HEK293 (cell line): Measurements from ENCODE around the gene MAP3K7CL.

ENCODE experiments used
- CTCF ChIA-PET: fragments of 350-600 bp; formaldehyde crosslinking; extraction: SDS; loops from one replicate; lab custom pipeline; 2021; ENCODE audit warnings: antibody characterized with exemption; lab: Yijun Ruan, JAX
- POLR2A ChIA-PET: fragments of 300-600 bp; formaldehyde crosslinking; extraction: SDS; loops from one replicate; lab custom pipeline; 2020; ENCODE audit warnings: antibody characterized with exemption, inconsistent platforms; lab: Yijun Ruan, JAX
- H3K27ac ChIP-seq: fragments of 200-500 bp; sonication (Bioruptor generic); 2 replicates; pipeline ENCODE4 v1.5.1; 2014; ENCODE audit warnings: low read depth, low read length, control low read depth, inconsistent platforms; ENCODE audit errors: extremely low read depth
- H3K36me3 ChIP-seq, 2 experiments: fragments of 200-500 bp in 1 of 2; sonication (Bioruptor generic) in 1 of 2; 1 replicate in 1 of 2; 2 replicates in 1 of 2; pipeline ENCODE4 v1.5.1; 2014 to 2017; ENCODE audit warnings: inconsistent platforms in 2 of 2, low read length in 2 of 2; ENCODE audit not compliant: control insufficient read depth in 2 of 2, insufficient read depth in 1 of 2
- H3K4me1 ChIP-seq: fragments of 200-500 bp; sonication (Bioruptor generic); 2 replicates; pipeline ENCODE4 v1.5.1; 2014; ENCODE audit warnings: mild to moderate bottlenecking, low read length, inconsistent platforms; ENCODE audit not compliant: control insufficient read depth, insufficient read depth
- H3K4me3 ChIP-seq: 2 replicates; pipeline ENCODE4 v1.5.1; 2011; ENCODE audit warnings: low read depth, mild to moderate bottlenecking, control low read depth, low read length, moderate library complexity
- H3K9me3 ChIP-seq: fragments of 200-500 bp; sonication (Bioruptor generic); 2 replicates; pipeline ENCODE4 v1.5.1; 2014; ENCODE audit warnings: low read depth, low read length, inconsistent platforms; ENCODE audit not compliant: control insufficient read depth, insufficient read depth
- GLI2 ChIP-seq: fragments of 450-650 bp; formaldehyde crosslinking; IDR thresholded peaks from 2 replicates; pipeline ENCODE4; 2017; ENCODE audit warnings: missing biosample characterization, missing genetic modification characterization, low read depth, borderline replicate concordance
- GLI4 ChIP-seq: fragments of 450-650 bp; formaldehyde crosslinking; IDR thresholded peaks from 2 replicates; pipeline ENCODE4 v1.5.1; 2016; ENCODE audit warnings: missing biosample characterization, missing genetic modification characterization
- GLIS2 ChIP-seq: fragments of 450-650 bp; formaldehyde crosslinking; IDR thresholded peaks from 2 replicates; pipeline ENCODE4 v1.5.1; 2016; ENCODE audit warnings: missing biosample characterization, missing genetic modification characterization
- MYNN ChIP-seq: fragments of 450-650 bp; formaldehyde crosslinking; IDR thresholded peaks from 2 replicates; pipeline ENCODE4 v1.5.1; 2016; ENCODE audit warnings: missing biosample characterization, missing genetic modification characterization, borderline replicate concordance
- MZF1 ChIP-seq: fragments of 450-650 bp; formaldehyde crosslinking; IDR thresholded peaks from 2 replicates; pipeline ENCODE4 v1.5.1; 2017; ENCODE audit warnings: missing biosample characterization, missing genetic modification characterization, borderline replicate concordance
- SP3 ChIP-seq: fragments of 450-650 bp; formaldehyde crosslinking; IDR thresholded peaks from 2 replicates; pipeline ENCODE4 v1.5.1; 2016; ENCODE audit warnings: missing biosample characterization, missing genetic modification characterization
- ZNF10 ChIP-seq: fragments of 450-650 bp; formaldehyde crosslinking; IDR thresholded peaks from 2 replicates; pipeline ENCODE4 v1.5.1; 2017; ENCODE audit warnings: missing biosample characterization, missing genetic modification characterization
- ZNF214 ChIP-seq: fragments of 450-650 bp; formaldehyde crosslinking; IDR thresholded peaks from 2 replicates; pipeline ENCODE4 v1.5.1; 2017; ENCODE audit warnings: missing biosample characterization, mild to moderate bottlenecking, missing genetic modification characterization, borderline replicate concordance
- ZNF221 ChIP-seq: fragments of 450-650 bp; formaldehyde crosslinking; IDR thresholded peaks from 2 replicates; pipeline ENCODE4 v1.5.1; 2017; ENCODE audit warnings: missing biosample characterization, missing genetic modification characterization, borderline replicate concordance
- ZNF239 ChIP-seq: fragments of 450-650 bp; formaldehyde crosslinking; IDR thresholded peaks from 2 replicates; pipeline ENCODE4 v1.5.1; 2016; ENCODE audit warnings: missing biosample characterization, missing genetic modification characterization
- ZNF394 ChIP-seq: fragments of 450-650 bp; formaldehyde crosslinking; IDR thresholded peaks from 2 replicates; pipeline ENCODE4 v1.5.1; 2016; ENCODE audit warnings: missing biosample characterization, missing genetic modification characterization, mild to moderate bottlenecking, moderate library complexity, borderline replicate concordance
- ZNF423 ChIP-seq: fragments of 450-650 bp; formaldehyde crosslinking; IDR thresholded peaks from 2 replicates; pipeline ENCODE4 v1.5.1; 2016; ENCODE audit warnings: missing biosample characterization, missing genetic modification characterization
- ZNF549 ChIP-seq: fragments of 450-650 bp; IDR thresholded peaks from 2 replicates; pipeline ENCODE4 v1.5.1; 2018; ENCODE audit warnings: missing biosample characterization, missing genetic modification characterization, mild to moderate bottlenecking, inconsistent platforms, moderate library complexity
- ZNF558 ChIP-seq: fragments of 450-650 bp; formaldehyde crosslinking; IDR thresholded peaks from 2 replicates; pipeline ENCODE4 v1.5.1; 2016; ENCODE audit warnings: missing biosample characterization, missing genetic modification characterization
- ZNF596 ChIP-seq: fragments of 450-650 bp; IDR thresholded peaks from 2 replicates; pipeline ENCODE4 v1.5.0; 2018; ENCODE audit warnings: missing biosample characterization, mild to moderate bottlenecking, missing genetic modification characterization, moderate library complexity
- ZNF624 ChIP-seq: fragments of 450-650 bp; formaldehyde crosslinking; IDR thresholded peaks from 2 replicates; pipeline ENCODE4 v1.5.1; 2017; ENCODE audit warnings: missing biosample characterization, missing genetic modification characterization
- ZNF664 ChIP-seq: fragments of 450-650 bp; formaldehyde crosslinking; IDR thresholded peaks from 2 replicates; pipeline ENCODE4 v1.5.1; 2016; ENCODE audit warnings: missing biosample characterization, missing genetic modification characterization
- ZNF768 ChIP-seq: fragments of 450-650 bp; formaldehyde crosslinking; IDR thresholded peaks from 2 replicates; pipeline ENCODE4 v1.5.1; 2018; ENCODE audit warnings: missing biosample characterization, mild to moderate bottlenecking, missing genetic modification characterization
- ZNF792 ChIP-seq: fragments of 450-650 bp; formaldehyde crosslinking; IDR thresholded peaks from 2 replicates; pipeline ENCODE4 v1.5.1; 2016; ENCODE audit warnings: missing biosample characterization, missing genetic modification characterization
- ZNF830 ChIP-seq: fragments of 450-650 bp; IDR thresholded peaks from 2 replicates; pipeline ENCODE4 v1.5.0; 2018; ENCODE audit warnings: missing biosample characterization, missing genetic modification characterization, low read depth, mild to moderate bottlenecking, moderate library complexity
- ZNF843 ChIP-seq: fragments of 450-650 bp; formaldehyde crosslinking; IDR thresholded peaks from 2 replicates; pipeline ENCODE4 v1.5.1; 2016; ENCODE audit warnings: missing biosample characterization, missing genetic modification characterization
- TF ChIP-seq, protein P1 (sequence below): fragments of 450-650 bp; formaldehyde crosslinking; IDR thresholded peaks from 2 replicates; pipeline ENCODE4 v1.5.1; 2016; ENCODE audit warnings: missing biosample characterization, missing genetic modification characterization
- TF ChIP-seq, protein P2 (sequence below): fragments of 450-650 bp; formaldehyde crosslinking; IDR thresholded peaks from 2 replicates; pipeline ENCODE4 v1.5.1; 2016; ENCODE audit warnings: missing biosample characterization, missing genetic modification characterization
- TF ChIP-seq, protein P3 (sequence below): fragments of 450-650 bp; formaldehyde crosslinking; IDR thresholded peaks from 2 replicates; pipeline ENCODE4 v1.5.1; 2016; ENCODE audit warnings: missing biosample characterization, missing genetic modification characterization, low read depth
- TF ChIP-seq, protein P4 (sequence below): fragments of 450-650 bp; formaldehyde crosslinking; IDR thresholded peaks from 2 replicates; pipeline ENCODE4 v1.5.1; 2016; ENCODE audit warnings: missing biosample characterization, missing genetic modification characterization
- TF ChIP-seq, protein P5 (sequence below): fragments of 450-650 bp; formaldehyde crosslinking; IDR thresholded peaks from 2 replicates; pipeline ENCODE4 v1.5.1; 2016; ENCODE audit warnings: missing biosample characterization, missing genetic modification characterization
- TF ChIP-seq, protein P6 (sequence below): fragments of 450-650 bp; formaldehyde crosslinking; IDR thresholded peaks from 2 replicates; pipeline ENCODE4 v1.5.1; 2017; ENCODE audit warnings: missing biosample characterization, mild to moderate bottlenecking, missing genetic modification characterization, moderate library complexity

Gene MAP3K7CL

DNA sequence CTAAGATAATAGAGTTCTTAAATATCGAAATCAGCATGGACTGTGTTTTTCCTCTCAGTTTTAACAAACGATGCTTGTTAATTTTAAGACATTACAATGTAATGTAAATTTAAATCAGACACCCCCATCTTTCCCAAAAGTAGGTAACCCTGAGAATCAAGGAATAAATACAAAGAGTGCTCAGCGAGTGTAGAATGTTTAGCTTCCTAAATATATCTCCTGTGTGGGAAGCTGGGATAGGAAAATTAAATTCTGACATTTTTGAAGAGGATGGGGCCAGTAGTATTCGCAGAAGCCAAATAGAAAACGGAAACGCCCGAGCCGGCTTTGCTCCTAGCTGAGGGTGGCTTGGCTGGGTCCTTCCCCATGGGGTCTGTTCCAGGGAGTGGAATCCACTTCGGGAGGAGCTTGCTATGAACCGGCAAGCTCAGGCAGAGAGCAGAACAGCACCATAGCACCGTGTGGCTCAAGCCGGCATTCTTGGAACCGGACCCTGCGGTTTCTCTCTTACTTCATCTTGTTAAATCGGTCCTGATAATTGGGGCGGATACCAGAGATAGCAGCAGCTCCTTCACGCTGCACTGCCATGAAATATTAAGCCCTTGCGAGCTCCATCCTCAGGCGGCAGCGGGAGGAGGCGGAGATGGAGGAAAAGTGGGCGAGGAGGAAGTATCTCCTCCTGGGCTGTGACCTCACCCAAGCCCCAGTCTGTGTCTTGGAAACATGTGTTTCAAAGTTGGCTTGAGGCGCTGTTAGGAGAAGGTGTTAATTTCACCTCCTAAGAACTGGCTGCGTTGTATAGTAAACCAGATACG is 24.9 kb downstream of the MAP3K7CL start:
- Histone ChIP-seq H3K9me3 (no peaks in the 10 kb centered on the region), H3K27ac (no peak overlapping the region), H3K36me3 (no peaks in the 10 kb centered on the region), H3K4me1 (no peaks in the 10 kb centered on the region), H3K4me3 (peak overlapping the region; percentile 32)
- ChIA-PET POLR2A (interaction anchor here (0.9 to 1.5 kb wide), 3 partner anchors 30 to 41 kb away, joined by 3 read pairs; no protein-coding TSS in a partner anchor), CTCF (interaction anchor here (0.6 to 5.1 kb wide), 10 partner anchors 9 to 1294 kb away, joined by 3 to 26 read pairs (median 4); no protein-coding TSS in a partner anchor)
- TF ChIP-seq GLI2 (no peak), ZNF830 (tag by site-specific recombination) (no peak), ZNF768 (tag by site-specific recombination) (no peak), ZNF549 (tag by site-specific recombination) (no peak), ZNF10 (tag by site-specific recombination) (no peak; the same call in 1 of the 2 replicates), ZNF394 (tag by site-specific recombination) (peak; percentile 51; the same call in 1 of the 2 replicates), ZNF596 (tag by site-specific recombination) (no peak), ZNF664 (tag by site-specific recombination) (no peak), ZNF843 (tag by site-specific recombination) (no peak), MZF1 (no peak), ZNF423 (no peak), GLI4 (tag by site-specific recombination) (no peak), ZNF214 (no peak), GLIS2 (tag by site-specific recombination) (no peak), ZNF239 (tag by site-specific recombination) (no peak), ZNF792 (tag by site-specific recombination) (no peak), ZNF624 (tag by site-specific recombination) (no peak), ZNF558 (tag by site-specific recombination) (0 out of 2 replicates have a peak, but pooled peaks have one; percentile 14), SP3 (tag by site-specific recombination) (peak; percentile 60), MYNN (tag by site-specific recombination) (no peak), ZNF221 (tag by site-specific recombination) (no peak)
- TF ChIP-seq, protein P1, sequence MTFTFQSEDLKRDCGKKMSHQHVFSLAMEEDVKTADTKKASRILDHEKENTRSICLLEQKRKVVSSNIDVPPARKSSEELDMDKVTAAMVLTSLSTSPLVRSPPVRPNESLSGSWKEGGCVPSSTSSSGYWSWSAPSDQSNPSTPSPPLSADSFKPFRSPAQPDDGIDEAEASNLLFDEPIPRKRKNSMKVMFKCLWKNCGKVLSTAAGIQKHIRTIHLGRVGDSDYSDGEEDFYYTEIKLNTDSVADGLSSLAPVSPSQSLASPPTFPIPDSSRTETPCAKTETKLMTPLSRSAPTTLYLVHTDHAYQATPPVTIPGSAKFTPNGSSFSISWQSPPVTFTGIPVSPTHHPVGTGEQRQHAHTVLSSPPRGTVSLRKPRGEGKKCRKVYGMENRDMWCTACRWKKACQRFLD: no peak
- TF ChIP-seq, protein P2, sequence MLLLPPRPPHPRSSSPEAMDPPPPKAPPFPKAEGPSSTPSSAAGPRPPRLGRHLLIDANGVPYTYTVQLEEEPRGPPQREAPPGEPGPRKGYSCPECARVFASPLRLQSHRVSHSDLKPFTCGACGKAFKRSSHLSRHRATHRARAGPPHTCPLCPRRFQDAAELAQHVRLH (tag by site-specific recombination): 0 out of 2 replicates have a peak, but pooled peaks have one; percentile 9
- TF ChIP-seq, protein P3, sequence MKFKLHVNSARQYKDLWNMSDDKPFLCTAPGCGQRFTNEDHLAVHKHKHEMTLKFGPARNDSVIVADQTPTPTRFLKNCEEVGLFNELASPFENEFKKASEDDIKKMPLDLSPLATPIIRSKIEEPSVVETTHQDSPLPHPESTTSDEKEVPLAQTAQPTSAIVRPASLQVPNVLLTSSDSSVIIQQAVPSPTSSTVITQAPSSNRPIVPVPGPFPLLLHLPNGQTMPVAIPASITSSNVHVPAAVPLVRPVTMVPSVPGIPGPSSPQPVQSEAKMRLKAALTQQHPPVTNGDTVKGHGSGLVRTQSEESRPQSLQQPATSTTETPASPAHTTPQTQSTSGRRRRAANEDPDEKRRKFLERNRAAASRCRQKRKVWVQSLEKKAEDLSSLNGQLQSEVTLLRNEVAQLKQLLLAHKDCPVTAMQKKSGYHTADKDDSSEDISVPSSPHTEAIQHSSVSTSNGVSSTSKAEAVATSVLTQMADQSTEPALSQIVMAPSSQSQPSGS: no peak
- TF ChIP-seq, protein P4, sequence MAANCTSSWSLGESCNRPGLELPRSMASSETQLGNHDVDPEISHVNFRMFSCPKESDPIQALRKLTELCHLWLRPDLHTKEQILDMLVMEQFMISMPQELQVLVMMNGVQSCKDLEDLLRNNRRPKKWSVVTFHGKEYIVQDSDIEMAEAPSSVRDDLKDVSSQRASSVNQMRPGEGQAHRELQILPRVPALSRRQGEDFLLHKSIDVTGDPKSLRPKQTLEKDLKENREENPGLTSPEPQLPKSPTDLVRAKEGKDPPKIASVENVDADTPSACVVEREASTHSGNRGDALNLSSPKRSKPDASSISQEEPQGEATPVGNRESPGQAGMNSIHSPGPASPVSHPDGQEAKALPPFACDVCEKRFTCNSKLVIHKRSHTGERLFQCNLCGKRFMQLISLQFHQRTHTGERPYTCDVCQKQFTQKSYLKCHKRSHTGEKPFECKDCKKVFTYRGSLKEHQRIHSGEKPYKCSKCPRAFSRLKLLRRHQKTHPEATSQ (tag by site-specific recombination): no peak
- TF ChIP-seq, protein P5, sequence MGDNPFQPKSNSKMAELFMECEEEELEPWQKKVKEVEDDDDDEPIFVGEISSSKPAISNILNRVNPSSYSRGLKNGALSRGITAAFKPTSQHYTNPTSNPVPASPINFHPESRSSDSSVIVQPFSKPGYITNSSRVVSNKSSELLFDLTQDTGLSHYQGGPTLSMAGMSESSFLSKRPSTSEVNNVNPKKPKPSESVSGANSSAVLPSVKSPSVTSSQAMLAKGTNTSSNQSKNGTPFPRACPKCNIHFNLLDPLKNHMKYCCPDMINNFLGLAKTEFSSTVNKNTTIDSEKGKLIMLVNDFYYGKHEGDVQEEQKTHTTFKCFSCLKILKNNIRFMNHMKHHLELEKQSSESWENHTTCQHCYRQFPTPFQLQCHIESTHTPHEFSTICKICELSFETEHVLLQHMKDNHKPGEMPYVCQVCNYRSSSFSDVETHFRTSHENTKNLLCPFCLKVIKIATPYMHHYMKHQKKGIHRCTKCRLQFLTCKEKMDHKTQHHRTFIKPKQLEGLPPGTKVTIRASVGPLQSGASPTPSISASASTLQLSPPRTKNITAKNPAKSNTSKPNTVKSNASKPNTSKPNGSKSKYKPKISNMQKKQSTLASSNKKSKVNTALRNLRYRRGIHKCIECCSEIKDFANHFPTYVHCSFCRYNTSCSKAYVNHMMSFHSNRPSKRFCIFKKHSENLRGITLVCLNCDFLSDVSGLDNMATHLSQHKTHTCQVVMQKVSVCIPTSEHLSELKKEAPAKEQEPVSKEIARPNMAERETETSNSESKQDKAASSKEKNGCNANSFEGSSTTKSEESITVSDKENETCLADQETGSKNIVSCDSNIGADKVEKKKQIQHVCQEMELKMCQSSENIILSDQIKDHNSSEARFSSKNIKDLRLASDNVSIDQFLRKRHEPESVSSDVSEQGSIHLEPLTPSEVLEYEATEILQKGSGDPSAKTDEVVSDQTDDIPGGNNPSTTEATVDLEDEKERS (tag by site-specific recombination): no peak
- TF ChIP-seq, protein P6, sequence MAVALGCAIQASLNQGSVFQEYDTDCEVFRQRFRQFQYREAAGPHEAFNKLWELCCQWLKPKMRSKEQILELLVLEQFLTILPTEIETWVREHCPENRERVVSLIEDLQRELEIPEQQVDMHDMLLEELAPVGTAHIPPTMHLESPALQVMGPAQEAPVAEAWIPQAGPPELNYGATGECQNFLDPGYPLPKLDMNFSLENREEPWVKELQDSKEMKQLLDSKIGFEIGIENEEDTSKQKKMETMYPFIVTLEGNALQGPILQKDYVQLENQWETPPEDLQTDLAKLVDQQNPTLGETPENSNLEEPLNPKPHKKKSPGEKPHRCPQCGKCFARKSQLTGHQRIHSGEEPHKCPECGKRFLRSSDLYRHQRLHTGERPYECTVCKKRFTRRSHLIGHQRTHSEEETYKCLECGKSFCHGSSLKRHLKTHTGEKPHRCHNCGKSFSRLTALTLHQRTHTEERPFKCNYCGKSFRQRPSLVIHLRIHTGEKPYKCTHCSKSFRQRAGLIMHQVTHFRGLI: peak; percentile 68
